GM12865 (cell line): ENCODE measurements around the gene NAAA.

Source experiments
- DNase-seq: peaks from one replicate; pipeline ENCODE4 v3.0.0; 2010; ENCODE audit warnings: low read depth
- H3K4me3 ChIP-seq: 2 replicates; pipeline ENCODE4 v1.5.1; 2011; ENCODE audit warnings: mild to moderate bottlenecking, low read depth, low read length, control low read depth
- CTCF ChIP-seq: IDR thresholded peaks from 2 replicates; pipeline ENCODE4 v1.5.1; 2011; ENCODE audit warnings: low read length, control low read depth, low read depth, inconsistent platforms; ENCODE audit not compliant: insufficient read depth; ENCODE audit errors: missing control alignments

The NAAA gene

GRCh38 chr4:75904076-75904475, 36.7 kb downstream of the NAAA start:
- DNase-seq: no peak
- H3K4me3 ChIP-seq: no peak overlapping the region
- TF ChIP-seq CTCF: no peak

- TF ChIP-seq CTCF: no peak
- no peak for DNase-seq
- no peak within 1 kb of the TSS for H3K4me3 ChIP-seq
Observed at GRCh38 chr4:75902352-75902751, 38.5 kb downstream of the NAAA start, which contains the start of gene PPEF2. TSS of gene PPEF2 (minus strand) at chr4:75902452. CDS start at chr4:75896325, 6,127 bp downstream.

GRCh38 chr4:75898536-75898935, 42.3 kb downstream of the NAAA start:
- DNase-seq: no peak
- no peak for TF ChIP-seq CTCF
- H3K4me3 ChIP-seq: no peak overlapping the region

- DNase-seq: peak; percentile 53
- TF ChIP-seq CTCF: peak; percentile 69
- no peak overlapping the region for H3K4me3 ChIP-seq
Observed at GRCh38 chr4:75895744-75896314, 45.0 kb downstream of the NAAA start.

- no peak overlapping the region for H3K4me3 ChIP-seq
- peak; percentile 5 for DNase-seq
- peak; percentile 22 for TF ChIP-seq CTCF
Observed at GRCh38 chr4:75892508-75892907, 48.3 kb downstream of the NAAA start.

GRCh38 chr4:75891611-75892010, 49.2 kb downstream of the NAAA start:
- DNase-seq: no peak
- TF ChIP-seq CTCF: no peak
- no peak overlapping the region for H3K4me3 ChIP-seq
